Measurements from ENCODE around the gene CDC20B. TPM values are rescaled to one million over a fixed set of nuclear protein-coding genes. Genes with fewer than 3 reads are reported as not detected.

CDC20B gene
- total RNA-seq, 4 donors from 2014 or later: not detected

GRCh38 chr5:55113327-55113726 lies 59.6 kb downstream of the CDC20B start:
- no peak for TF ChIP-seq CTCF (IDR thresholded peaks at IDR 0.05; ENCODE audit: low read depth)

- TF ChIP-seq CTCF (IDR thresholded peaks at IDR 0.05; ENCODE audit: low read depth): no peak
Measured at GRCh38 chr5:55110217-55110616, 62.8 kb downstream of the CDC20B start.

GRCh38 chr5:55108661-55109060 lies 64.3 kb downstream of the CDC20B start:
- no peak for TF ChIP-seq CTCF (IDR thresholded peaks at IDR 0.05; ENCODE audit: low read depth)

GRCh38 chr5:55104946-55105701 lies 67.9 kb downstream of the CDC20B start:
- no peak for TF ChIP-seq CTCF (IDR thresholded peaks at IDR 0.05; ENCODE audit: low read depth)

- TF ChIP-seq CTCF (IDR thresholded peaks at IDR 0.05; ENCODE audit: low read depth): no peak
Measured at GRCh38 chr5:55104036-55104772, 68.8 kb downstream of the CDC20B start.

- no peak for TF ChIP-seq CTCF (IDR thresholded peaks at IDR 0.05; ENCODE audit: low read depth)
Measured at GRCh38 chr5:55102348-55102747, 70.6 kb downstream of the CDC20B start, which contains the start of gene GZMA. GZMA (plus strand) TSS chr5:55102646; CDS start chr5:55102683, 37 bp downstream.

- no peak for TF ChIP-seq CTCF (IDR thresholded peaks at IDR 0.05; ENCODE audit: low read depth)
Measured at GRCh38 chr5:55101556-55102276, 71.3 kb downstream of the CDC20B start.
